H9 (cell line): ENCODE results near the gene VKORC1. TPM values are rescaled to one million over a fixed set of nuclear protein-coding genes. Genes with fewer than 3 reads are reported as not detected.

ENCODE experiments used
- DNase-seq: peaks from one replicate; pipeline ENCODE4 v3.0.0-alpha.2; 2017
- H2AFZ ChIP-seq: one replicate; pipeline ENCODE4 v1.6.1; 2013; ENCODE audit warnings: mild to moderate bottlenecking, low read length, control low read depth, moderate library complexity
- H2AK5ac ChIP-seq: 2 replicates; pipeline ENCODE4 v1.6.1; 2013; ENCODE audit warnings: low read length, control low read depth, mixed read lengths; ENCODE audit not compliant: insufficient read length
- H2BK120ac ChIP-seq: one replicate; pipeline ENCODE4 v1.6.1; 2013; ENCODE audit warnings: low read depth, mild to moderate bottlenecking, low read length, control low read depth, inconsistent platforms; ENCODE audit not compliant: poor library complexity, severe bottlenecking
- H2BK12ac ChIP-seq: 2 replicates; pipeline ENCODE4 v1.6.1; 2013; ENCODE audit warnings: low read length, control low read depth, mixed read lengths, low read depth; ENCODE audit not compliant: insufficient read length
- H2BK15ac ChIP-seq: 2 replicates; pipeline ENCODE4 v1.6.1; 2013; ENCODE audit warnings: low read depth, low read length, control low read depth
- H2BK20ac ChIP-seq: one replicate; pipeline ENCODE4 v1.6.1; 2013; ENCODE audit warnings: low read depth, mild to moderate bottlenecking, low read length, control low read depth, inconsistent platforms; ENCODE audit not compliant: poor library complexity, severe bottlenecking
- H2BK5ac ChIP-seq: 2 replicates; pipeline ENCODE4 v1.6.1; 2013; ENCODE audit warnings: low read length, control low read depth, mixed read lengths; ENCODE audit not compliant: insufficient read length
- H3K14ac ChIP-seq: 2 replicates; pipeline ENCODE4 v1.6.1; 2013; ENCODE audit warnings: low read length, control low read depth; ENCODE audit not compliant: insufficient read depth
- H3K18ac ChIP-seq: 2 replicates; pipeline ENCODE4 v1.6.1; 2013; ENCODE audit warnings: low read depth, mild to moderate bottlenecking, mixed read lengths, low read length, control low read depth; ENCODE audit not compliant: insufficient read length
- H3K23ac ChIP-seq: 2 replicates; pipeline ENCODE4 v1.6.1; 2013; ENCODE audit warnings: low read length, control low read depth, mixed read lengths, low read depth; ENCODE audit not compliant: insufficient read length
- H3K23me2 ChIP-seq: 2 replicates; pipeline ENCODE4 v1.6.1; 2013; ENCODE audit warnings: low read depth, mild to moderate bottlenecking, mixed read lengths, low read length, control low read depth; ENCODE audit not compliant: insufficient read length, poor library complexity, severe bottlenecking
- H3K27ac ChIP-seq: 2 replicates; pipeline ENCODE4 v1.5.1; 2013; ENCODE audit warnings: low read length, control low read depth, mixed read lengths, low read depth; ENCODE audit not compliant: insufficient read length
- H3K27me3 ChIP-seq: 2 replicates; pipeline ENCODE4 v1.6.1; 2013; ENCODE audit warnings: low read length, control low read depth, inconsistent platforms; ENCODE audit not compliant: insufficient read depth
- H3K4ac ChIP-seq: 2 replicates; pipeline ENCODE4 v1.6.1; 2013; ENCODE audit warnings: low read depth, mild to moderate bottlenecking, control low read depth, inconsistent platforms, low read length, moderate library complexity
- H3K4me1 ChIP-seq: 2 replicates; pipeline ENCODE4 v1.6.1; 2013; ENCODE audit warnings: low read length, control low read depth, inconsistent platforms; ENCODE audit not compliant: insufficient read depth
- H3K4me2 ChIP-seq: 2 replicates; pipeline ENCODE4 v1.6.1; 2013; ENCODE audit warnings: low read length, control low read depth, mixed read lengths; ENCODE audit not compliant: insufficient read length, insufficient read depth
- H3K56ac ChIP-seq: 2 replicates; pipeline ENCODE4 v1.6.1; 2013; ENCODE audit warnings: low read depth, mild to moderate bottlenecking, mixed read lengths, low read length, control low read depth; ENCODE audit not compliant: insufficient read length
- H3K79me1 ChIP-seq: 2 replicates; pipeline ENCODE4 v1.6.1; 2013; ENCODE audit warnings: low read depth, mild to moderate bottlenecking, moderate library complexity, low read length, control low read depth, inconsistent platforms; ENCODE audit not compliant: insufficient read depth, poor library complexity, severe bottlenecking
- H3K79me2 ChIP-seq: 2 replicates; pipeline ENCODE4 v1.6.1; 2013; ENCODE audit warnings: low read length, control low read depth, inconsistent platforms; ENCODE audit not compliant: insufficient read depth
- H3K9ac ChIP-seq: 2 replicates; pipeline ENCODE4 v1.6.1; 2013; ENCODE audit warnings: low read length, control low read depth, mixed read lengths; ENCODE audit not compliant: insufficient read length; ENCODE audit errors: extremely low read depth
- H3K9me3 ChIP-seq: one replicate; pipeline ENCODE4 v1.6.1; 2013; ENCODE audit warnings: low read depth, low read length, inconsistent platforms; ENCODE audit not compliant: control insufficient read depth
- H3T11ph ChIP-seq: one replicate; pipeline ENCODE4 v1.6.1; 2013; ENCODE audit warnings: mild to moderate bottlenecking, low read length, control low read depth, inconsistent platforms
- H4K20me1 ChIP-seq: one replicate; pipeline ENCODE4 v1.6.1; 2013; ENCODE audit not compliant: control insufficient read depth, insufficient read length, insufficient read depth
- H4K5ac ChIP-seq: 2 replicates; pipeline ENCODE4 v1.6.1; 2013; ENCODE audit warnings: low read depth, mild to moderate bottlenecking, mixed read lengths, low read length, control low read depth; ENCODE audit not compliant: insufficient read length
- H4K8ac ChIP-seq: replicated peaks from 2 replicates; pipeline ENCODE4 v1.6.1; 2013; ENCODE audit warnings: low read length, control low read depth, mixed read lengths, low read depth; ENCODE audit not compliant: insufficient read length
- H4K91ac ChIP-seq: 2 replicates; pipeline ENCODE4 v1.6.1; 2013; ENCODE audit warnings: low read depth, mild to moderate bottlenecking, moderate library complexity, mixed read lengths, low read length, control low read depth; ENCODE audit not compliant: insufficient read length
- H3K27ac Mint-ChIP-seq, 3 experiments: 2 replicates in 2 of 3; 3 replicates in 1 of 3; pipeline ENCODE4 v1.8.0; 2020 to 2021; ENCODE audit warnings: mixed read lengths in 3 of 3, mild to moderate bottlenecking in 1 of 3, moderate library complexity in 1 of 3
- H3K27me3 Mint-ChIP-seq: 2 replicates; pipeline ENCODE4 v1.8.0; 2021; ENCODE audit warnings: low read depth, mild to moderate bottlenecking, moderate library complexity, mixed read lengths
- H3K36me3 Mint-ChIP-seq, 3 experiments: 2 replicates in 2 of 3; 3 replicates in 1 of 3; pipeline ENCODE4 v1.8.0; 2020 to 2021; ENCODE audit warnings: low read depth in 3 of 3, mixed read lengths in 3 of 3; ENCODE audit not compliant: insufficient read depth in 1 of 3
- H3K4me1 Mint-ChIP-seq, 2 experiments: 2 replicates each; pipeline ENCODE4 v1.8.0; 2020; ENCODE audit warnings: mixed read lengths in 2 of 2
- H3K4me3 Mint-ChIP-seq, 2 experiments: 2 replicates in 1 of 2; 3 replicates in 1 of 2; pipeline ENCODE4 v1.8.0; 2020 to 2021; ENCODE audit warnings: mild to moderate bottlenecking in 2 of 2, mixed read lengths in 2 of 2, moderate library complexity in 1 of 2
- H3K9me3 Mint-ChIP-seq, 2 experiments: 2 replicates in 1 of 2; 3 replicates in 1 of 2; pipeline ENCODE4 v1.8.0; 2020; ENCODE audit warnings: mild to moderate bottlenecking in 2 of 2, mixed read lengths in 2 of 2, moderate library complexity in 1 of 2
- CTCF ChIP-seq: fragments of 200-600 bp; sonication (generic); conservative IDR thresholded peaks from 3 replicates; pipeline ENCODE4 v1.8.0; 2021; ENCODE audit warnings: antibody characterized with exemption, mild to moderate bottlenecking
- WGBS: extraction: QIAGEN DNeasy Blood & Tissue Kit; methylation state at CpG from one replicate; pipeline ENCODE4 v1.1.7; 2013; ENCODE audit warnings: missing lambda C conversion rate, low lambda C conversion rate, mixed read lengths; ENCODE audit not compliant: insufficient read length; ENCODE audit errors: extremely low coverage; 5-methylcytosine and 5-hydroxymethylcytosine counted together
- total RNA-seq: library from RNA; stranded (reverse); gene quantifications from 2 replicates; pipeline ENCODE4 v1.2.1, GENCODE V29; 2021

The VKORC1 gene
- total RNA-seq, 1 experiment from 2014 or later = 93.9 TPM

DNA sequence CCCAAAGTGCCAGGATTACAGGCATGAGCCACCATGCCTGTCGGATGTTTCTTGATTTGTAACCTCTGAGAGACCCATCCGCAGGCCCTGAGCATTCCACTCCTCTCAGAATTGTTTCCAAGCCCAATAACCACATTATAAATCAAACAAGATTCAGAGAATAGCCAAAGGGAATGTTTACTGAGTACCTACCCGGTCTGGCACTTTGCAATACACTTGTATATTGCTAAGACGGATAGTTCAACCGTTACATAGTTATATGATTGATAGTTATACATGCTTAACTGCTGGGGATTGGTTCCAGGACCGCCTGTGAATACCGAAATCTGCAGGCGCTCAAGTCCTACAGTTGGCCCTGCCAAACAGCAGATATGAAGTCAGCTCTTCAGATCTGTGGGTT is 19.9 kb upstream of the VKORC1 start:
- DNase-seq = no peak
- Histone ChIP-seq H3K18ac (no peak overlapping the region), H3K79me1 (peaks cover 5% of the 10 kb centered on the region), H3K9me3 (no peaks in the 10 kb centered on the region), H3K23me2 (no peaks in the 10 kb centered on the region), H4K91ac (no peak overlapping the region), H2AFZ (no peak overlapping the region), H2BK120ac (no peak overlapping the region), H3K4me1 (0 out of 2 replicates have a peak, but pooled peaks cover 2% of the 10 kb centered on the region), H2BK20ac (no peak overlapping the region), H4K20me1 (no peaks in the 10 kb centered on the region), H3K4ac (no peak overlapping the region), H3K9ac (no peak overlapping the region), H3K27me3 (no peaks in the 10 kb centered on the region; the same call in 1 of the 2 replicates), H3K14ac (no peak overlapping the region), H2AK5ac (no peak overlapping the region), H3K4me2 (no peak overlapping the region), H3K79me2 (peaks cover 5% of the 10 kb centered on the region; the same call in 1 of the 2 replicates), H2BK5ac (no peak overlapping the region), H3K23ac (no peak overlapping the region), H3T11ph (no peak overlapping the region), H3K56ac (no peak overlapping the region), H2BK12ac (no peak overlapping the region), H4K8ac (no peak overlapping the region), H4K5ac (no peak overlapping the region), H3K27ac (no peak overlapping the region), H2BK15ac (no peak overlapping the region)
- H3K27ac Mint-ChIP-seq = peak overlapping the region in 1 of 3 experiments; percentile 73; a peak in 1 of 7 replicates
- no peaks in the 10 kb centered on the region; a peak in 1 of 5 replicates for H3K9me3 Mint-ChIP-seq
- peaks cover 24 to 46% (median 40%) of the 10 kb centered on the region in 3 experiments for H3K36me3 Mint-ChIP-seq
- H3K4me3 Mint-ChIP-seq = peak overlapping the region in 1 of 2 experiments; percentile 45; a peak in 2 of 5 replicates
- H3K27me3 Mint-ChIP-seq = no peaks in the 10 kb centered on the region
- H3K4me1 Mint-ChIP-seq = peaks cover 10 to 12% of the 10 kb centered on the region in 2 experiments
- WGBS = no CpG with 5 or more reads among the region's 8 CpGs
- TF ChIP-seq CTCF = no peak
